HepG2 (cell line): ENCODE data around the gene CBX2. TPM values are rescaled to one million over a fixed set of nuclear protein-coding genes. Genes with fewer than 3 reads are reported as not detected.

Experiments used
- E2F2 ChIP-seq: sonication (generic); formaldehyde crosslinking; IDR thresholded peaks from 2 replicates; pipeline ENCODE4 v1.4.0; 2020; ENCODE audit warnings: missing genetic modification reagents, borderline replicate concordance
- GMEB1 ChIP-seq: sonication (generic); formaldehyde crosslinking; IDR thresholded peaks from 2 replicates; pipeline ENCODE4 v1.5.1; 2020; ENCODE audit warnings: missing genetic modification reagents, mild to moderate bottlenecking, borderline replicate concordance
- GTF3A ChIP-seq: sonication (generic); formaldehyde crosslinking; conservative IDR thresholded peaks from 2 replicates; pipeline ENCODE4 v1.4.0; 2020; ENCODE audit warnings: mild to moderate bottlenecking, missing genetic modification reagents
- HDAC6 ChIP-seq: fragments of 200-600 bp; sonication (generic); IDR thresholded peaks from 2 replicates; pipeline ENCODE4 v1.7.0; 2017; ENCODE audit warnings: mild to moderate bottlenecking, antibody characterized with exemption, low read length, low read depth
- TBX3 ChIP-seq: fragments of 450-650 bp; IDR thresholded peaks from 2 replicates; pipeline ENCODE4 v1.6.1; 2017; ENCODE audit warnings: antibody characterized with exemption, mild to moderate bottlenecking, inconsistent platforms, borderline replicate concordance
- TCF7 ChIP-seq: sonication (generic); IDR thresholded peaks from 2 replicates; pipeline ENCODE4 v1.6.1; 2016; ENCODE audit warnings: antibody characterized with exemption, low read depth
- ZFP37 ChIP-seq: sonication (generic); formaldehyde crosslinking; IDR thresholded peaks from 2 replicates; pipeline ENCODE4 v1.4.0; 2020; ENCODE audit warnings: missing genetic modification reagents, borderline replicate concordance
- ZNF407 ChIP-seq: sonication (generic); formaldehyde crosslinking; IDR thresholded peaks from one replicate; pipeline ENCODE4 v1.5.1; 2020; ENCODE audit warnings: mild to moderate bottlenecking, missing genetic modification reagents; ENCODE audit errors: not compliant biosample characterization
- ZNF646 ChIP-seq: sonication (generic); formaldehyde crosslinking; IDR thresholded peaks from 2 replicates; pipeline ENCODE4 v1.9.0; 2021; ENCODE audit warnings: mild to moderate bottlenecking, missing genetic modification reagents
- polyA plus RNA-seq, 8 experiments: library from polyadenylated mRNA; depleted of rRNA in 3 of 8; stranded (reverse) in 7 of 8; unstranded in 1 of 8; fragments of >200 nt; fragmentation: Illumina TruSeq in 4 of 8; extraction: Trizol in 4 of 8; gene quantifications; 2 replicates each; pipeline versions ENCODE4 v1.2.1 to v1.2.3, GENCODE V29; 2011 to 2016; ENCODE audit warnings: low read depth in 4 of 8, missing spikeins in 1 of 8, mixed read lengths in 1 of 8; ENCODE audit not compliant: insufficient read depth in 1 of 8
- total RNA-seq, 5 experiments: library from RNA; depleted of rRNA; stranded (reverse); fragments of >200 nt; fragmentation: Illumina TruSeq; extraction: Trizol; gene quantifications; 2 replicates each; pipeline ENCODE4 v1.2.3, GENCODE V29; 2016; ENCODE audit warnings: low read depth in 1 of 5

The CBX2 gene
- total and polyA plus RNA-seq, 2 of the 13 experiments (the other 11 are each of a cell fraction or from before 2014, with no cell fraction given): 14.5 to 31.1 TPM

- TF ChIP-seq ZNF407: no peak
- TF ChIP-seq ZNF646 (CRISPR knock-in tag): 0 out of 2 replicates have a peak, but pooled peaks have one; percentile 40
- no peak for TF ChIP-seq HDAC6
- no peak for TF ChIP-seq TCF7
- TF ChIP-seq E2F2 (CRISPR knock-in tag): peak; percentile 67; the same call in 1 of the 2 replicates
- TF ChIP-seq ZFP37 (CRISPR knock-in tag): no peak
- no peak for TF ChIP-seq GMEB1 (CRISPR knock-in tag)
- no peak for TF ChIP-seq TBX3
- no peak for TF ChIP-seq GTF3A (CRISPR knock-in tag)
Observed at GRCh38 chr17:79789943-79790804, 12.2 kb downstream of the CBX2 start (continued).
